GM23248 (cell line): Measurements from ENCODE around the gene PHF12. TPM values are rescaled to one million over a fixed set of nuclear protein-coding genes. Genes with fewer than 3 reads are reported as not detected.

Experiments used
- DNase-seq: peaks from one replicate; pipeline ENCODE4 v3.0.0-alpha.2; 2015
- H2AFZ ChIP-seq: fragments of 200-600 bp; sonication (generic); 2 replicates; pipeline ENCODE4 v1.6.1; 2016; ENCODE audit warnings: antibody characterized with exemption
- H3F3A ChIP-seq: fragments of 200-600 bp; sonication (generic); 2 replicates; pipeline ENCODE4 v1.6.1; 2016; ENCODE audit warnings: mild to moderate bottlenecking, antibody characterized with exemption, mixed run types; ENCODE audit not compliant: insufficient read depth
- H3K27ac ChIP-seq: fragments of 200-600 bp; sonication (generic); 2 replicates; pipeline ENCODE4 v1.5.1; 2016; ENCODE audit warnings: mild to moderate bottlenecking
- H3K27me3 ChIP-seq: fragments of 200-600 bp; sonication (generic); replicated peaks from 2 replicates; pipeline ENCODE4 v1.6.1; 2016; ENCODE audit warnings: mild to moderate bottlenecking; ENCODE audit not compliant: insufficient read depth
- H3K36me3 ChIP-seq: fragments of 200-600 bp; sonication (generic); 2 replicates; pipeline ENCODE4 v1.6.1; 2016; ENCODE audit warnings: low read depth, mild to moderate bottlenecking
- H3K4me1 ChIP-seq: fragments of 200-600 bp; sonication (generic); 2 replicates; pipeline ENCODE4 v1.6.1; 2016; ENCODE audit warnings: mild to moderate bottlenecking; ENCODE audit not compliant: insufficient read depth
- H3K4me2 ChIP-seq: fragments of 200-600 bp; sonication (generic); one replicate; pipeline ENCODE4 v1.6.1; 2016; ENCODE audit warnings: mild to moderate bottlenecking; ENCODE audit not compliant: unreplicated experiment
- H3K4me3 ChIP-seq: fragments of 200-600 bp; sonication (generic); 2 replicates; pipeline ENCODE4 v1.5.1; 2016; ENCODE audit warnings: mild to moderate bottlenecking
- H3K79me2 ChIP-seq: fragments of 200-600 bp; sonication (generic); 2 replicates; pipeline ENCODE4 v1.6.1; 2016; ENCODE audit warnings: mild to moderate bottlenecking; ENCODE audit not compliant: insufficient read depth
- H3K9ac ChIP-seq: fragments of 200-600 bp; sonication (generic); 2 replicates; pipeline ENCODE4 v1.6.1; 2016; ENCODE audit warnings: mild to moderate bottlenecking
- H3K9me2 ChIP-seq: fragments of 200-600 bp; sonication (generic); 2 replicates; pipeline ENCODE4 v1.6.1; 2016; ENCODE audit warnings: mixed run types, mild to moderate bottlenecking, moderate library complexity; ENCODE audit not compliant: insufficient read depth
- H3K9me3 ChIP-seq: fragments of 200-600 bp; sonication (generic); one replicate; pipeline ENCODE4 v1.6.1; 2017; ENCODE audit warnings: low read depth
- H4K20me1 ChIP-seq: fragments of 200-600 bp; sonication (generic); 2 replicates; pipeline ENCODE4 v1.6.0; 2016; ENCODE audit not compliant: insufficient read depth
- EZH2 ChIP-seq: fragments of 200-600 bp; sonication (generic); IDR thresholded peaks from 2 replicates; pipeline ENCODE4 v1.6.1; 2018; ENCODE audit warnings: antibody characterized with exemption, mild to moderate bottlenecking; ENCODE audit not compliant: insufficient read depth, poor library complexity, severe bottlenecking
- EZH2phosphoT487 ChIP-seq: fragments of 200-600 bp; sonication (generic); IDR thresholded peaks from 2 replicates; pipeline ENCODE4 v1.6.1; 2018; ENCODE audit warnings: antibody characterized with exemption, moderate library complexity, mild to moderate bottlenecking, low read depth; ENCODE audit not compliant: insufficient read depth
- WGBS, 2 experiments: methylation state at CpG; one replicate each; pipeline ENCODE4 v1.1.6; 2015 to 2017; ENCODE audit warnings: low lambda C conversion rate in 2 of 2, low coverage in 1 of 2; ENCODE audit errors: missing lambda C conversion rate in 2 of 2; 5-methylcytosine and 5-hydroxymethylcytosine counted together
- in situ Hi-C: fragments of 300-500 bp; cut with MboI; formaldehyde crosslinking; loops from 2 replicates; pipeline ENCODE4 v1.15.0; 2020
- polyA plus RNA-seq: library from polyadenylated mRNA; unstranded; fragments of >200 nt; fragmentation: Nextera tagmentation; extraction: Ambion mirVana; gene quantifications from 2 replicates; pipeline ENCODE4 v1.2.1, GENCODE V29; 2016
- total RNA-seq: library from RNA; depleted of rRNA; stranded (reverse); fragments of >200 nt; shearing (Covaris generic); gene quantifications from 2 replicates; pipeline ENCODE4 v1.2.3, GENCODE V29; 2014

PHF12 gene
- total and polyA plus RNA-seq, 2 experiments from 2014 or later, result 6.1 to 27.7 TPM

DNA sequence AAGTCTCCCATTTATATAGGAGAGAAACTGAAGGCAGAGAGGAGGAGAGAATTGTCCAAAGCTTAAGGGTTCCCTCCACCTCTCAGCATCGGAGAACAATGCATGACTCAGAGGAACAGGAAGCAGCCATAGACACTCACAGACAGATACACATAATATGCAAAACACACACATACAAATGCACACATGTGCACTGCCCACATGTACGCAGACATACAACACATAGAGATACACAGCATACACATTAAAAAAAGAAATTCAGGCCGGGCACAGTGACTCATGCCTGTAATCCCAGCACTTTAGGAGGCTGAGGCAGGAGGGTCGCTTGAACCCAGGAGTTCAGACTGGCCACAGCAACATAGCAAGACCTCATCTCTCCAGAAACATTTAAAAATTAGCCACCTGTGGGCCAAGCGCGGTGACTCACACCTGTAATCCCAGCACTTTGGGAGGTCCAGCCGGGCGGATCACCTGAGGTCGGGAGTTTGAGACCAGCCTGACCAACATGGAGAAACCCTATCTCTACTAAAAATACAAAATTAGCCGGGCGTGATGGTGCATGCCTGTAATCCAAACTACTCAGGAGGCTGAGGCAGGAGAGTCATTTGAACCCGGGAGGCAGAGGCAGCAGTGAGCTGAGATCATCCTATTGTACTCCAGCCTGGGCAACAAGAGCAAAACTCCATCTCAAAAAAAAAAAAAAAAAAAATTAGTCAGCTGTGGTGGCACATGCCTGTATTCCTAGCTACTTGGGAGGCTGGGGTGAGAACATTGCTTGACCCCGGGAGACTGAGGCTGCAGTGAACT, 85.2 kb downstream of the PHF12 start:
- DNase-seq, result peak; percentile 51
- no peak for TF ChIP-seq EZH2phosphoT487
- TF ChIP-seq EZH2, result no peak
- Histone ChIP-seq H3K4me2 (no peak overlapping the region), H2AFZ (peak overlapping the region; percentile 65; the same call in 1 of the 2 replicates), H4K20me1 (no peaks in the 10 kb centered on the region), H3F3A (no peaks in the 10 kb centered on the region), H3K27ac (no peak overlapping the region), H3K4me3 (no peak overlapping the region), H3K4me1 (no peaks in the 10 kb centered on the region), H3K9me2 (no peaks in the 10 kb centered on the region), H3K9me3 (no peaks in the 10 kb centered on the region), H3K9ac (no peak overlapping the region), H3K27me3 (no peaks in the 10 kb centered on the region), H3K36me3 (no peaks in the 10 kb centered on the region), H3K79me2 (no peaks in the 10 kb centered on the region)
- 84 to 85% methylated on average over 13 of the region's 13 CpGs for whole genome bisulfite sequencing, 2 experiments
- in situ Hi-C loops, result no loop called here

- 80 to 81% methylated on average over 11 of the region's 11 CpGs for WGBS, 2 experiments
- no peaks in the 10 kb centered on the region for H3K27me3 ChIP-seq
- no peaks in the 10 kb centered on the region for H3F3A ChIP-seq
- no peak overlapping the region for H3K9ac ChIP-seq
- no peak for DNase-seq
- no peaks in the 10 kb centered on the region for H4K20me1 ChIP-seq
- no peaks in the 10 kb centered on the region for H3K9me2 ChIP-seq
- no peaks in the 10 kb centered on the region for H3K9me3 ChIP-seq
- in situ Hi-C loops, result no loop called here
- no peaks in the 10 kb centered on the region for H3K4me1 ChIP-seq
- peak overlapping the region; percentile 65; the same call in 1 of the 2 replicates for H2AFZ ChIP-seq
- H3K4me3 ChIP-seq, result no peak overlapping the region
- H3K27ac ChIP-seq, result no peak overlapping the region
- no peaks in the 10 kb centered on the region for H3K79me2 ChIP-seq
- no peak overlapping the region for H3K4me2 ChIP-seq
- no peaks in the 10 kb centered on the region for H3K36me3 ChIP-seq
- no peak for TF ChIP-seq EZH2phosphoT487
- no peak for TF ChIP-seq EZH2
These were observed 86.1 kb downstream of the PHF12 start for GRCh38 chr17:28864991-28865849.

DNA sequence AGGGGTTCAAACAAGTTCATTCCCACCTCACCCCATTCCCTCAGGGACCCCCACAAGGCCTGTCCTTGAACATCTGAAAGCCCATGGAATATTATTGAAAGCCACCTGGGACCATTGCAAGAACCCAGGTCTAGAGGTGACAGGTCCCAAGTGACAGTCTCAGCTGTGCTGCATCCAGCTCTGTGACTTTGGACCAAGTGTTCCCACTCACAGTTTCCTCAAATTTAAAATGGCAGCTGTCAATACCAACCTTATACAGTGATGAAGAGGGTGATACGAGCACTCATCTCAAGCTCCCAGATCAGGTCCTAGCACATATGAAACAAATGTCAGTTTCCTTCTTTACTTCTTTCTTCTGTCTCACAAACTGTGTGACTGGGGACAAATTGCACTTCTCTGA, 87.4 kb downstream of the PHF12 start:
- DNase-seq, result no peak
- no peak overlapping the region for H3K4me2 ChIP-seq
- 94 to 100% methylated on average over 1 of the region's 1 CpG for WGBS, 2 experiments
- H3K9ac ChIP-seq, result no peak overlapping the region
- no peaks in the 10 kb centered on the region for H3K9me2 ChIP-seq
- no peaks in the 10 kb centered on the region for H4K20me1 ChIP-seq
- peaks cover 6% of the 10 kb centered on the region; the same call in 1 of the 2 replicates for H3K36me3 ChIP-seq
- no peaks in the 10 kb centered on the region for H3K4me1 ChIP-seq
- no peaks in the 10 kb centered on the region for H3K79me2 ChIP-seq
- H3K27me3 ChIP-seq, result no peaks in the 10 kb centered on the region
- no peak overlapping the region for H3K4me3 ChIP-seq
- no peak overlapping the region for H3K27ac ChIP-seq
- in situ Hi-C loops, result no loop called here
- no peaks in the 10 kb centered on the region for H3F3A ChIP-seq
- H2AFZ ChIP-seq, result no peak overlapping the region
- TF ChIP-seq EZH2phosphoT487 (no peak), EZH2 (no peak)
- H3K9me3 ChIP-seq, result no peaks in the 10 kb centered on the region

- in situ Hi-C loops, result no loop called here
- H3F3A ChIP-seq, result no peaks in the 10 kb centered on the region
- H3K4me1 ChIP-seq, result no peaks in the 10 kb centered on the region
- no peaks in the 10 kb centered on the region for H3K27me3 ChIP-seq
- no peaks in the 10 kb centered on the region for H3K79me2 ChIP-seq
- no peak overlapping the region for H3K27ac ChIP-seq
- no peaks in the 10 kb centered on the region for H3K9me3 ChIP-seq
- no peaks in the 10 kb centered on the region for H3K9me2 ChIP-seq
- peaks cover 10% of the 10 kb centered on the region; the same call in 1 of the 2 replicates for H3K36me3 ChIP-seq
- no peak overlapping the region for H2AFZ ChIP-seq
- no peak overlapping the region for H3K4me2 ChIP-seq
- WGBS, 2 experiments, result 92 to 97% methylated on average over 3 of the region's 3 CpGs
- no peak overlapping the region for H3K4me3 ChIP-seq
- H3K9ac ChIP-seq, result no peak overlapping the region
- TF ChIP-seq EZH2phosphoT487, result no peak
- H4K20me1 ChIP-seq, result no peaks in the 10 kb centered on the region
- no peak for DNase-seq
These were observed 88.8 kb downstream of the PHF12 start for GRCh38 chr17:28862561-28862960.
